Renal cortical epithelial cell (primary cell): ENCODE results near the gene DLGAP5. TPM values are rescaled to one million over a fixed set of nuclear protein-coding genes. Genes with fewer than 3 reads are reported as not detected.

Source experiments
- DNase-seq: peaks from one replicate; pipeline ENCODE4 v3.0.0-alpha.2; 2011; ENCODE audit warnings: low read depth
- total RNA-seq: library from RNA; depleted of rRNA; stranded (reverse); fragments of >200 nt; gene quantifications from 2 replicates; pipeline ENCODE4 v1.2.3, GENCODE V29; 2014

The DLGAP5 gene, protein sequence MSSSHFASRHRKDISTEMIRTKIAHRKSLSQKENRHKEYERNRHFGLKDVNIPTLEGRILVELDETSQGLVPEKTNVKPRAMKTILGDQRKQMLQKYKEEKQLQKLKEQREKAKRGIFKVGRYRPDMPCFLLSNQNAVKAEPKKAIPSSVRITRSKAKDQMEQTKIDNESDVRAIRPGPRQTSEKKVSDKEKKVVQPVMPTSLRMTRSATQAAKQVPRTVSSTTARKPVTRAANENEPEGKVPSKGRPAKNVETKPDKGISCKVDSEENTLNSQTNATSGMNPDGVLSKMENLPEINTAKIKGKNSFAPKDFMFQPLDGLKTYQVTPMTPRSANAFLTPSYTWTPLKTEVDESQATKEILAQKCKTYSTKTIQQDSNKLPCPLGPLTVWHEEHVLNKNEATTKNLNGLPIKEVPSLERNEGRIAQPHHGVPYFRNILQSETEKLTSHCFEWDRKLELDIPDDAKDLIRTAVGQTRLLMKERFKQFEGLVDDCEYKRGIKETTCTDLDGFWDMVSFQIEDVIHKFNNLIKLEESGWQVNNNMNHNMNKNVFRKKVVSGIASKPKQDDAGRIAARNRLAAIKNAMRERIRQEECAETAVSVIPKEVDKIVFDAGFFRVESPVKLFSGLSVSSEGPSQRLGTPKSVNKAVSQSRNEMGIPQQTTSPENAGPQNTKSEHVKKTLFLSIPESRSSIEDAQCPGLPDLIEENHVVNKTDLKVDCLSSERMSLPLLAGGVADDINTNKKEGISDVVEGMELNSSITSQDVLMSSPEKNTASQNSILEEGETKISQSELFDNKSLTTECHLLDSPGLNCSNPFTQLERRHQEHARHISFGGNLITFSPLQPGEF
- 0.94 and 29.0 TPM in 2 replicates for total RNA-seq

GRCh38 chr14:55191203-55192053, at the start of gene DLGAP5:
TSS of gene DLGAP5 (minus strand) at chr14:55191585. CDS start at chr14:55189179, 2,406 bp downstream.
- DNase-seq, result peak; percentile 97

GRCh38 chr14:55240526-55241178, 49.3 kb upstream of the DLGAP5 start:
- DNase-seq, result peak; percentile 30

- no peak for DNase-seq
Measured at GRCh38 chr14:55239320-55239719, 47.9 kb upstream of the DLGAP5 start.

GRCh38 chr14:55238019-55238680, 46.8 kb upstream of the DLGAP5 start:
- DNase-seq, result no peak

GRCh38 chr14:55233591-55233990, 42.2 kb upstream of the DLGAP5 start:
- no peak for DNase-seq

GRCh38 chr14:55228261-55228660, 36.9 kb upstream of the DLGAP5 start:
- no peak for DNase-seq

DNA sequence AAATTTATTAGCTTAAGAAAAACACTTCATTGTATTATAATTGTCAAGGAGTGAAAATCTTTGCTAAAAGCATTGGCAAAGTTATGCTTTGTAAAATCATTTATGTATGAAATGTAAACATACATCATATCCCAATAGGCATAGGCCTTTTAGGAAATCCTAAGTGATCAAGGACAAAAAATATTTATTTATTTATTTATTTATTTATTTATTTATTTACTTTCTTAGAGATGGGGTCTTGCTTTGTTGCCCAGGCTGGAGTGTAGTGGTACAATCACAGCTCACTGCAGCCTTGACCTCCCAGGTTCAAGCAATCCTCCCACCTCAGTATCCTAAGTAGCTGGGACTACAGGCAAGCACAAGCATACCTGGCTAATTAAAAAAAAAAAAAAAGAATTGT, 32.0 kb upstream of the DLGAP5 start:
- DNase-seq, result no peak

DNA sequence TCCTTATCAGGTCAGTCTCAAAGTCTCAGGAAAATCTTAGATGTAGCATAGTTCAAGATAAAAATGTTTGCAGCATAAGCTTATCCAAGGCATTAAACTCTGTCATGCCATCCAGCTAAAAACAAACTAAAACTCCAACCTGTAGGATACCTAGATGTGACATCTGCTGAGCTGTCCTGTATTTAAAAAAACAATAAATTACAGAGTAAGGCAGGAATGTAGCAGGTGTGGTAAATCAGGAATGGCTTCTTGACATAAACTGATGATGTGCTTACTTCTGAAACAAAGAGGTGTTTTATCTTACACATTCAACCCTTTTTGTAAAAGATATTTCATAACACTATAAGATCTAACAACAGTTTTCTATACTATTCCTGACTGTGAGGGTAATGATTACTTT, 30.6 kb upstream of the DLGAP5 start:
- DNase-seq, result peak; percentile 7

GRCh38 chr14:55221186-55221585, 29.8 kb upstream of the DLGAP5 start:
- DNase-seq, result peak; percentile 67

DNA sequence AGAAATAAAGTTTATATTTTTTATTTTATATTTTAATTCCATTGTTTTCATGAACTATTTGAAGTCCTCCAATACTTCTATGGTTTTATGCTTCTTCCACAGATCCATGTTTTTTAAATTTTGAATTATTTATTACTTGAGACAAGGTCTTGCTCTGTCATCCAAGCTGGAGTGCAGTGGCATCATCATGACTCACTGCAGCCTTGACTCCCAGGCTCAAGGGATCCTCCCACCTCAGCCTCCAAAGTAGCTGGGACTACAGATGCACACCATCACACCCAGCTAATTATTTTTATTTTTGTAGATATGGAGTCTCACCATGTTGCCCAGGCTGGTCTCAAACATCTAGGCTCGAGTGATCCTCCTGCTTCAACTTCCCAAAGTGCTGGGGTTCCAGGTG, 28.8 kb upstream of the DLGAP5 start:
- DNase-seq, result no peak

GRCh38 chr14:55212634-55213033, 21.2 kb upstream of the DLGAP5 start:
- DNase-seq, result no peak

DNA sequence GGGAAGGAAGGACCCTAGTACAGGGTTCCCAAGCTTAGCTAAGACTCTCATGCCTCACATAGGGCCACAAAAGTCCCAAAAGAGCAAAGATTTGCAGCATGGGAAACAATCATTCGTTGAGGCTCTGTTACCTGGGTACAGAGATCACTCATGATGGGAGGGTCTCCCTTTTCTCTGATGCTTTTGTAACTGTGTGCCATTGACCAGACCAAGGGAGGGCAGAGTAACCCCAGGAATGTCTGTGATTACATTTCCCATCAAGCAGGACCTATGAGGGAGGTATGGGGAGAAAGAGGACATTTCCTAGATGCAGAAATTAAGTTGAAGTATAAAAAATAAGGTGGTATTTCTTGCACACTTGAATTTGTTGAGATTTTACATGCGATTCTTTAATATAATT, 16.4 kb upstream of the DLGAP5 start:
- DNase-seq, result no peak

GRCh38 chr14:55206175-55206693, 14.8 kb upstream of the DLGAP5 start:
- DNase-seq, result no peak

- DNase-seq, result no peak
Measured at GRCh38 chr14:55201219-55202101, 10.1 kb upstream of the DLGAP5 start.

DNA sequence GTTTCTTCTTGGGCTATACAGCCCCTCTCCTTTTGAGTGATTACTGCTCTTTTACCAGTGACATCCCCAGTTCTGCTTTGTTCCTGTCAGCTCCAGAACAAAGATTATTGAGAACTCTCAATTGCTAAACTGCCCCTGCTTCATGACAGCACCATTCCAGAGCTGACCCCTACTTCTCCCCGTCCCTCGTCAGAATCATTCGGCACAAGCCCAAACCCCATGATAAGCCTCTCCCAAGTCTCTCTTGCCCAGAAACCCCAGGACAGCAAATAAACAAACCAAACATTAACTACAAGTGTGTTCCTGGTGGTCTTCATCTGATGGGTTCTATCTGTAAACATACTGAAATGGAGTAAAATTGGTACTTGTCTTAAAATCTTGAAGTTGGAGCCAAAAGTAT, 9.3 kb upstream of the DLGAP5 start:
- no peak for DNase-seq

GRCh38 chr14:55198749-55199148, 7.4 kb upstream of the DLGAP5 start:
- DNase-seq, result no peak

DNA sequence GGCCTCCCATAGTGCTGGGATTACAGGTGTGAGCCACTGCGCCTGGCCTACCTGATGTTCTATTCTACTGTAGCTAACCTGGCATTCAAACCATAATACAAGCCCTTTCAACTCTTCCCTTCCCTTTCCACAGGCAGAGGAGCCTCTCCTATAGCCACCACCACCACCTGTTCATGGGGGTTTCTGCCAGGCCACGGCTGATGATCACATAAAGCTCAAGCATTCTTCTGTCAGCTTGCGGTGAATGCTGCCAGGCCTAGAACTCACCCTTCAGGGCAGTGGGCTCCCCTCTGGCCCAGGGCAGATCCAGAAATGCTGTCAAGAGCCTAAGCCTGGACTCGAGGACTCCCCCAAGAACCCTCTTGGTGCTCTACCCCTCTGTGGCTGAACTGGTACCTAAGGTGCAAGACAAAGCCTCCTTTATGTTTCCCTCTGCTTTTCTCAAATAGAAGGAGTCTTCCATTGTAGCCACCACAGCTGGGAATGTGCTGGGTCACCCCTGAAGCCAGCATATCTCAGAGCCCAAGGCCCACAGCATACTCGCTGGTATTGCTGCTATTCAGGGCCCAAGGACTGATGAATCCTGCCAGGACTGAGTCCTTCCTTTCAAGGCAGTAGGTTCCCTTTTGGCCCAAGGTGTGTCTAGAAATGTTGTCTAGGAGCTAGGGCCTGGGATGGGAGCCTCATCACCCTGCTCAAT, 3.4 kb upstream of the DLGAP5 start:
- DNase-seq, result no peak

- peak; percentile 11 for DNase-seq
Measured at GRCh38 chr14:55192054-55192621, 753 bp upstream of the DLGAP5 start.

GRCh38 chr14:55190906-55191202, 531 bp downstream of the DLGAP5 start:
- peak; percentile 20 for DNase-seq
